ENCODE results near the gene DCAF11. TPM values are rescaled to one million over a fixed set of nuclear protein-coding genes. Genes with fewer than 3 reads are reported as not detected.

DCAF11 gene
- total RNA-seq, 2 donors from 2014 or later = 54.1 to 69.8 TPM

GRCh38 chr14:24095271-24096068 lies 19.1 kb upstream of the DCAF11 start:
- Histone ChIP-seq H3K36me3 (no peaks in the 10 kb centered on the region), H3K4me3 (peak overlapping the region; percentile 70 to 91), H3K4me1 (peaks cover 0 to 22% of the 10 kb centered on the region in 2 donors), H3K9me3 (no peaks in the 10 kb centered on the region), H3K27me3 (no peaks in the 10 kb centered on the region), H3K27ac (peak overlapping the region; percentile 91 to 95)
- TF ChIP-seq, protein P1, sequence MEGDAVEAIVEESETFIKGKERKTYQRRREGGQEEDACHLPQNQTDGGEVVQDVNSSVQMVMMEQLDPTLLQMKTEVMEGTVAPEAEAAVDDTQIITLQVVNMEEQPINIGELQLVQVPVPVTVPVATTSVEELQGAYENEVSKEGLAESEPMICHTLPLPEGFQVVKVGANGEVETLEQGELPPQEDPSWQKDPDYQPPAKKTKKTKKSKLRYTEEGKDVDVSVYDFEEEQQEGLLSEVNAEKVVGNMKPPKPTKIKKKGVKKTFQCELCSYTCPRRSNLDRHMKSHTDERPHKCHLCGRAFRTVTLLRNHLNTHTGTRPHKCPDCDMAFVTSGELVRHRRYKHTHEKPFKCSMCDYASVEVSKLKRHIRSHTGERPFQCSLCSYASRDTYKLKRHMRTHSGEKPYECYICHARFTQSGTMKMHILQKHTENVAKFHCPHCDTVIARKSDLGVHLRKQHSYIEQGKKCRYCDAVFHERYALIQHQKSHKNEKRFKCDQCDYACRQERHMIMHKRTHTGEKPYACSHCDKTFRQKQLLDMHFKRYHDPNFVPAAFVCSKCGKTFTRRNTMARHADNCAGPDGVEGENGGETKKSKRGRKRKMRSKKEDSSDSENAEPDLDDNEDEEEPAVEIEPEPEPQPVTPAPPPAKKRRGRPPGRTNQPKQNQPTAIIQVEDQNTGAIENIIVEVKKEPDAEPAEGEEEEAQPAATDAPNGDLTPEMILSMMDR (IDR thresholded peaks at IDR 0.05) = no peak
- DNase-seq (ENCODE audit: low spot score) = peak; percentile 75

- Histone ChIP-seq H3K4me1 (peaks cover 0 to 22% of the 10 kb centered on the region in 2 donors), H3K36me3 (no peaks in the 10 kb centered on the region), H3K4me3 (no peak overlapping the region), H3K27me3 (no peaks in the 10 kb centered on the region), H3K9me3 (no peaks in the 10 kb centered on the region), H3K27ac (no peak overlapping the region)
- TF ChIP-seq, protein P1 (IDR thresholded peaks at IDR 0.05) = no peak
- DNase-seq (ENCODE audit: low spot score) = no peak
Measured at GRCh38 chr14:24096545-24097181, 17.9 kb upstream of the DCAF11 start.

DNA sequence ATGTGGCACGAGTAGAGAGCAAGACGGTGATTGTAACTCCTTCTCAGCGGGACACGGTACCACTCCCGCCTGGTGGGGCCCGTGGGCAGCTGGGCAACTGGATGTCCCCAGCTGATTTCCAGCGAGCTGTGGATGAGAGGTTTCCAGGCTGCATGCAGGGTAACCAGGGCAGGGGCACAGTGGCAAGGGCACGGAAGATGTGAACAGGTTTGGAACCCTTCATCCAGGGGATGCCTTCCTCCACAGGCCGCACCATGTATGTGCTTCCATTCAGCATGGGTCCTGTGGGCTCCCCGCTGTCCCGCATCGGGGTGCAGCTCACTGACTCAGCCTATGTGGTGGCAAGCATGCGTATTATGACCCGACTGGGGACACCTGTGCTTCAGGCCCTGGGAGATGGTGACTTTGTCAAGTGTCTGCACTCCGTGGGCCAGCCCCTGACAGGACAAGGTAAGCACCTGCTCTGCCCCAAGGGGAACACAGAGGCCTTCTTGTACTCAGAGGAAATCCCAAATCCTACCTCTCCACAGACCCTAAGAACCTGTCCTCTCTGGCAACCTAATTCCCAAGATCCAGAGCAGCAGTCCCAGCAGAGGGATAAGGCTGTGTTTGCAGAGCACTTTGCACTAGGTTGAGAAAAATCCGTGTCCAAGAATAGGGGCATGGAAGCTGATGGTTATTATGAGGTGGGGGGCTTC lies 16.2 kb upstream of the DCAF11 start:
- TF ChIP-seq, protein P1 (IDR thresholded peaks at IDR 0.05) = no peak
- Histone ChIP-seq H3K36me3 (no peaks in the 10 kb centered on the region), H3K4me1 (peaks cover 0 to 19% of the 10 kb centered on the region in 2 donors), H3K9me3 (no peaks in the 10 kb centered on the region), H3K27me3 (no peaks in the 10 kb centered on the region), H3K27ac (no peak overlapping the region), H3K4me3 (no peak overlapping the region)
- DNase-seq (ENCODE audit: low spot score) = no peak

DNA sequence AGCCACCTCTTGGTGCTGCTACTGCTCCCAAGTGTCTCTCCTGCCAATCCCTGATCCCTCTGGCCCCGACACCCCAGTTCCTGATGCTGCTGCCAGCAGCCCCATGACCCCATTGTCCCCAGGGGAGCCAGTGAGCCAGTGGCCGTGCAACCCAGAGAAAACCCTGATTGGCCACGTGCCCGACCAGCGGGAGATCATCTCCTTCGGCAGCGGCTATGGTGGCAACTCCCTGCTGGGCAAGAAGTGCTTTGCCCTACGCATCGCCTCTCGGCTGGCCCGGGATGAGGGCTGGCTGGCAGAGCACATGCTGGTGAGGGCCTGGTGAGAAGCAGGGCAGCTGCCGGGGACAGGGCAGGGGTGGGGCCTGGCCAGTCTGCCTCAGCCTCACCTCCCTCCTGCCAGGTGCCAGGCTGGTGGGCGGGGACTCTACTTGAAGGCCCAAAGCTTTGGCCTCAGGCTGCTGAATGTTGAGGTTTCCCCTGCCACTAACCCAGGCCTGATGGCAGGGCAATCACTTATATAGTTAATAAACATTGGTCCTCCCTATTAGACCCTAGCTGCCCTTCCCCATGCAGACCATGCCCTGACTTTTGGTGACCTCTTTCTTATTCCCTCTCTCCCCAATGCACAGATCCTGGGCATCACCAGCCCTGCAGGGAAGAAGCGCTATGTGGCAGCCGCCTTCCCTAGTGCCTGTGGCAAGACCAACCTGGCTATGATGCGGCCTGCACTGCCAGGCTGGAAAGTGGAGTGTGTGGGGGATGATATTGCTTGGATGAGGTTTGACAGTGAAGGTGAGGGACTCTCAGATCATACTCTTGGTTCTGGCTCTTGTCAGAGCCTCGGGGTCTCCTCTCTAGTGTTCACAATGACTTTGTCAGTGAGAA lies 15.4 kb upstream of the DCAF11 start:
- Histone ChIP-seq H3K4me3 (no peak overlapping the region), H3K36me3 (no peaks in the 10 kb centered on the region), H3K27me3 (no peaks in the 10 kb centered on the region), H3K27ac (no peak overlapping the region), H3K9me3 (no peaks in the 10 kb centered on the region), H3K4me1 (peaks cover 0 to 14% of the 10 kb centered on the region in 2 donors)
- TF ChIP-seq, protein P1 (IDR thresholded peaks at IDR 0.05) = no peak
- no peak for DNase-seq (ENCODE audit: low spot score)
